Measurements from ENCODE around the gene FREM3.

Gene FREM3

DNA sequence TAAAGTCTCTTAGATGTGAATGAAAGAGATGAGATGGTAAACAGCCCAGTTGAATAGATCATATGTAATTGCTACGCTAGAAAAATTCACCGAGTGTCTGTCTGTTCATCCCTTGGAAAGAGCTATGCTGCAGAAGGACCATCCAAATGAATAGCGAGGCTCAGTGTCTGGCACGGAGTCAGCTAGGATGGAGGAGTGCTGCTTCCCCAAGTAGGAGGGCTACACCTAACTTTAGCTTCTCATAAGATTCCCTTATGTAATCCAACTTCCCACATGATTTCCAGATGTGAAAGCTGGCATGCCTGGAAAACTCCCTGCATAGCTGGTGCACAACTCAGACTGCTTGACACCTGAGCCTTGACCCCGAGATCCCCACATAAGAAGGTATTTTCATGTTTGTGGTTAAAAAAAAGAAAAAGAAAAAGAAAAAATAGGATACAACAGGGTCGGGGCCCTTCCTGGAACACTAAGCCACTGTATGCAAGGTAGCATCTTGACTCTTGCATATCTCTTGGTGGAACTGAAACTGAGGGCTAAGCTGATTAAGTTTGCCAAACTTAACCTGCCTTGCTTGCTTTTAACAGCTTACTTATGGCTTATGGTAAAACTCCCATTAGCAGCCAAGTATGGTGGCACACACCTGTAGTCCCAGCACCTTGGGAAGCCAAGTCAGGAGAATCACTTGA lies 82.3 kb downstream of the FREM3 start:
- Histone ChIP-seq H3K36me3 (ENCODE audit: control insufficient read depth, low read depth, low read length) (no peaks in the 10 kb centered on the region), H3K27me3 (ENCODE audit: control insufficient read depth, insufficient read depth, low read length) (no peaks in the 10 kb centered on the region)

DNA sequence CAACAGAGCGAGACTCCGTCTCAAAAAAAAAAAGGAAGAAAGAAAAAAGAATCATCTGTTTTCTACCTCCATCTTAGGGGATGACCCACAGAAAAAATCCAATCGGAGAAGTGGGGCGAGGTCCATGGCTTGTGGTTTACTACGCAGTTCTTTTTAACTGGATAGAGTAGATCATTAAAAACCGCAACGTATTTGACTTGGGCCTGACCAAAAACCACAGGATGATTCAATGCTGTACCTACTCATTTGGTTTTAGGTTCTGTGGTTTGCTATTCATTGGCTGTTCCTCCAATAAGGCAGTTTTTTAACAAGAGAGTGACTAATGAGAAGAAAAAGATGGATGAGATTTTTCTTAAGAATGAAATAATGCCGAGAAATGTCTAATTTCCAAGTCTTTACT lies 83.7 kb downstream of the FREM3 start:
- Histone ChIP-seq H3K9ac (ENCODE audit: low read length) (no peak overlapping the region), H3K27ac (ENCODE audit: low read length) (no peak overlapping the region), H3K36me3 (ENCODE audit: control insufficient read depth, low read depth, low read length) (no peaks in the 10 kb centered on the region), H3K27me3 (ENCODE audit: control insufficient read depth, insufficient read depth, low read length) (no peaks in the 10 kb centered on the region), H3K4me1 (ENCODE audit: control insufficient read depth, low read depth, low read length) (no peaks in the 10 kb centered on the region), H3K4me3 (ENCODE audit: low read length) (no peak overlapping the region), H3K9me3 (ENCODE audit: control insufficient read depth, low read depth, low read length) (no peaks in the 10 kb centered on the region)

More for the DNA sequence above, 82.3 kb downstream of the FREM3 start:
- no peak overlapping the region for H3K9ac ChIP-seq (ENCODE audit: low read length)
- no peaks in the 10 kb centered on the region for H3K4me1 ChIP-seq (ENCODE audit: control insufficient read depth, low read depth, low read length)
- H3K27ac ChIP-seq (ENCODE audit: low read length), result no peak overlapping the region
- no peak overlapping the region for H3K4me3 ChIP-seq (ENCODE audit: low read length)
- H3K9me3 ChIP-seq (ENCODE audit: control insufficient read depth, low read depth, low read length), result no peaks in the 10 kb centered on the region

DNA sequence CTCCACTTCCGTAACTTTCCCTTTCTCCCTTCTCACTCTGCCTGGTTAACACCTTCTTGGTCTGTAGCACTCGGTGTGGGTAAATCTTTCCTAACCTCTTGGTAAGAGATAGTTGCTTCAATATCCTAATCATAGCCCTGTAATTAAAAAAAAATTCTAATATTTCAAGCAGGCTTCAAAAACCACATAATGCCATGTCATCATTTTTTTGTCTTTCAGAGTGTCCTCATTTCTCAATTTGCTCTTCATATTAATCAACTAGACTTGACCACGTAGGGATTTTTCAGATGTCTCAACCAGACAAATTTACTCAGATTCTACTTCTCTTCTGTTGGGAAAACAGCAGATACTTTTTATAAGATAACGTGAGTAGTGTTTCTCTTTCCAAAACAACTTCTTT lies 91.0 kb downstream of the FREM3 start:
- no peaks in the 10 kb centered on the region for H3K9me3 ChIP-seq (ENCODE audit: control insufficient read depth, low read depth, low read length)
- H3K9ac ChIP-seq (ENCODE audit: low read length), result no peak overlapping the region
- no peak overlapping the region for H3K27ac ChIP-seq (ENCODE audit: low read length)
- no peak overlapping the region for H3K4me3 ChIP-seq (ENCODE audit: low read length)
- no peaks in the 10 kb centered on the region for H3K4me1 ChIP-seq (ENCODE audit: control insufficient read depth, low read depth, low read length)
- no peaks in the 10 kb centered on the region for H3K36me3 ChIP-seq (ENCODE audit: control insufficient read depth, low read depth, low read length)
- H3K27me3 ChIP-seq (ENCODE audit: control insufficient read depth, insufficient read depth, low read length), result no peaks in the 10 kb centered on the region

DNA sequence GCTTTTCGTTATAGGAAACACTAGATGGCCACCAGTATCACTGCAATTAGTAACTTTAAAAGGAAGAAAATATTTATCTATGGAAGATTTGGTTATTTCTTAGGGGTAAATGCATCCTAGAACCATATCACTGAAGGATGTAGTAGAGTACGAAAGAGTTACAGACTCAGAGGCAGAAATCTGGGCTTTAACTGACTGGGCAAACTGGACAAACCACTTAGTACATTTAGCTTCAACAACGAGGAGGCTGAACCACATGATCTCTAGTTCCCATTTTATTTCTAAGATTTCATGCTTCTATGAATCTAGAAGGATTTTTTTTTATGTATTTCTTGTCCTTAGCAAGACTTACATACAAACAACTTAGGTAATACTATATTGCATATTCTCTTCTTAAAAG lies 94.0 kb downstream of the FREM3 start:
- no peaks in the 10 kb centered on the region for H3K4me1 ChIP-seq (ENCODE audit: control insufficient read depth, low read depth, low read length)

DNA sequence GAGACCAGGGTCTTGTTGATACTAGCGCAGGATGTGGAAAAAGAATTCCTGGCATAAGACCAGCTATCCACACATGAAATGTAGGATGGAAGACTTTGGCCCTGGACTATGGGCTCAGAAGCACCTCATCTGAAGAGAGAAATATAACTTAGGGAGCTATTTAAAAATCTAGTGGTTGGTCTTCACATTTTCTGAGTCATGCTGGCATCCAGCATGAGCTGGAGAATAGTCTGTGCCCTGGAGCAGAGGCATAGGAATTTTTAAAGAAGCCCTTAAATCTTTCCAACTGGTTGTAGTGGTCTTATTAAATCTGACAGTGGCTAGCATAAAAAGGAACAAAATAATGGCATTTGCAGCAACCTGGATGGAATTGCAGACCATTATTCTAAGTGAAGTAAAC lies 100.6 kb downstream of the FREM3 start:
- Histone ChIP-seq H3K9ac (ENCODE audit: low read length) (no peak overlapping the region), H3K4me1 (ENCODE audit: control insufficient read depth, low read depth, low read length) (no peaks in the 10 kb centered on the region), H3K36me3 (ENCODE audit: control insufficient read depth, low read depth, low read length) (no peaks in the 10 kb centered on the region), H3K9me3 (ENCODE audit: control insufficient read depth, low read depth, low read length) (no peaks in the 10 kb centered on the region), H3K27me3 (ENCODE audit: control insufficient read depth, insufficient read depth, low read length) (no peaks in the 10 kb centered on the region), H3K27ac (ENCODE audit: low read length) (no peak overlapping the region), H3K4me3 (ENCODE audit: low read length) (no peak overlapping the region)

More for the DNA sequence above, 94.0 kb downstream of the FREM3 start:
- Histone ChIP-seq H3K27ac (ENCODE audit: low read length) (no peak overlapping the region), H3K4me3 (ENCODE audit: low read length) (no peak overlapping the region), H3K27me3 (ENCODE audit: control insufficient read depth, insufficient read depth, low read length) (no peaks in the 10 kb centered on the region), H3K36me3 (ENCODE audit: control insufficient read depth, low read depth, low read length) (no peaks in the 10 kb centered on the region), H3K9ac (ENCODE audit: low read length) (no peak overlapping the region), H3K9me3 (ENCODE audit: control insufficient read depth, low read depth, low read length) (no peaks in the 10 kb centered on the region)

DNA sequence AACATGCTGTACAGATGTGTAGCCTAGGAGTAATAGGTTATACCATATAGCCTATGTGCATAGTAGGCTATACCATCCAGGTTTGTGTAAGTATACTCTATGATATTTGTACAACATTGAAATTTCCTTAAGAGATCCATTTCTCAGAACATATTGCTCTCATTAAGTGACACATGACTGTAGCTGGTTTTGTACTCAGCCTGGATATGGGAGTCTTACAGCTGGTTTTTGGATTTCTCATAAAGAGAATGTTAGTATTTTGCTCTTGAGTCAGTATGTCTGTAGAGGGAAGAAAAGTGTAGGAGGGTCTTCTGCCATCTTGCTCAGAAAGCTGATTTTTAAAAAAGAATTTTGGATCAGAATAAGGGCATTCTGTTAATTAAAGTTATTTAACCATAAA lies 101.7 kb downstream of the FREM3 start:
- Histone ChIP-seq H3K4me1 (ENCODE audit: control insufficient read depth, low read depth, low read length) (no peaks in the 10 kb centered on the region), H3K9ac (ENCODE audit: low read length) (no peak overlapping the region), H3K27me3 (ENCODE audit: control insufficient read depth, insufficient read depth, low read length) (no peaks in the 10 kb centered on the region), H3K9me3 (ENCODE audit: control insufficient read depth, low read depth, low read length) (no peaks in the 10 kb centered on the region), H3K36me3 (ENCODE audit: control insufficient read depth, low read depth, low read length) (no peaks in the 10 kb centered on the region), H3K27ac (ENCODE audit: low read length) (no peak overlapping the region), H3K4me3 (ENCODE audit: low read length) (no peak overlapping the region)

DNA sequence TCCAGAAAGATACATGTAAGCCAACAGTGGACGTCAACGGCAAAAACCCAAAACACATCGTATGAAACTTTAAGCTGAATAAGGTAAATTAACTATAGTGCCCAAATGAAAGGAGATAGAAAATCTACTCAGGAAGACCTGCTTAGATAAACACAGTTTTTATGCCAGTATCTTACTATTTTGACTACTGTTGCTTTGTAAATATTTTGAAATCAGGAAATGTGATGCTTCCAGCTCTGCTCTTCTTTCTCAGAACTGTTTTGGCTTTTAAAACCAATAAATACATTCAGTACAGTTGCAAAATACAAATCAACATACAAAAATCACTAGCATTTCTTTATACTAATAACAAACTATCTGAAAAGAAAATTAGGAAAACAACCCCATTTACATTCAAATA lies 103.2 kb downstream of the FREM3 start:
- Histone ChIP-seq H3K27ac (ENCODE audit: low read length) (no peak overlapping the region), H3K4me3 (ENCODE audit: low read length) (no peak overlapping the region), H3K36me3 (ENCODE audit: control insufficient read depth, low read depth, low read length) (no peaks in the 10 kb centered on the region), H3K9ac (ENCODE audit: low read length) (no peak overlapping the region), H3K4me1 (ENCODE audit: control insufficient read depth, low read depth, low read length) (no peaks in the 10 kb centered on the region), H3K27me3 (ENCODE audit: control insufficient read depth, insufficient read depth, low read length) (no peaks in the 10 kb centered on the region), H3K9me3 (ENCODE audit: control insufficient read depth, low read depth, low read length) (no peaks in the 10 kb centered on the region)

DNA sequence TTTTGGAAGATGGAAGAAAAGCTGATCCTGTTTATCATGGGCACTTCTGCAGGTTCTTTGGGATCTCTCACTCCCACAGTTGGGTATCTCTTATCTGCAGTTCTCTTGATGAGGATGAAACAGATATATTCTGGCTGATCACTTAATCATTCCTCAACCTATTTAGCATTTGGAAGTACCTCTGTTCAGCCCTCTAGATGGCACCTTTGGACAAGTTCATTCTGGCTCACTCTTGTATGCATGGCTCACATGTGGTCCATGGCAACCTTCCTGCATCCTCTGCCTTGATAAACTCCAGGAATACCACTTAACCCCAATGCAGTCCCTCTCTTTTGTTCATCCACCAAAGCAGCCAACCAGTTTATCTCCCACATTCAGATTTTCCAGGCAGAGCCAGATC lies 112.8 kb downstream of the FREM3 start:
- H3K9me3 ChIP-seq (ENCODE audit: control insufficient read depth, low read depth, low read length), result no peaks in the 10 kb centered on the region

DNA sequence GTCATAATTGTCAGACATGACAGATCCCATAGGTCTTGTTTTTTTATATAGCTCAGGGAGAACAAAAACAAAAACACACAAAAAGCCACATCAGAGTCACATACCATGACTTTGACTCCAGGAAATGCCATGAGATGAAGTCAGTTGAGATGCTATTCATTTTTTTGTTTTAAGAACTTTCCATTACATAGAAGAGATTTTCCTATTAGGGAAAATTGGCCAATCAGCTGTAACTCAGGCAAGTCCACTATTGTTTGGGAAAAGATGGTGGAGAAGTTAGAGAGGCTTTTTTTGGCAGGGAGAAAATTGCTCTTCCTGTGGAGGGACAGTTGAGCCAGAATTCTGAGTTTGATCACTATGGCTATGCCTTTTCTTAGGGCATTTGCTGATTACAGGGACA lies 114.4 kb downstream of the FREM3 start:
- Histone ChIP-seq H3K27me3 (ENCODE audit: control insufficient read depth, insufficient read depth, low read length) (no peaks in the 10 kb centered on the region), H3K4me1 (ENCODE audit: control insufficient read depth, low read depth, low read length) (no peaks in the 10 kb centered on the region), H3K27ac (ENCODE audit: low read length) (no peak overlapping the region), H3K4me3 (ENCODE audit: low read length) (no peak overlapping the region), H3K9me3 (ENCODE audit: control insufficient read depth, low read depth, low read length) (no peaks in the 10 kb centered on the region), H3K36me3 (ENCODE audit: control insufficient read depth, low read depth, low read length) (no peaks in the 10 kb centered on the region), H3K9ac (ENCODE audit: low read length) (no peak overlapping the region)

More for the DNA sequence above, 112.8 kb downstream of the FREM3 start:
- Histone ChIP-seq H3K4me3 (ENCODE audit: low read length) (no peak overlapping the region), H3K9ac (ENCODE audit: low read length) (no peak overlapping the region), H3K27me3 (ENCODE audit: control insufficient read depth, insufficient read depth, low read length) (no peaks in the 10 kb centered on the region), H3K4me1 (ENCODE audit: control insufficient read depth, low read depth, low read length) (no peaks in the 10 kb centered on the region), H3K36me3 (ENCODE audit: control insufficient read depth, low read depth, low read length) (no peaks in the 10 kb centered on the region), H3K27ac (ENCODE audit: low read length) (no peak overlapping the region)

DNA sequence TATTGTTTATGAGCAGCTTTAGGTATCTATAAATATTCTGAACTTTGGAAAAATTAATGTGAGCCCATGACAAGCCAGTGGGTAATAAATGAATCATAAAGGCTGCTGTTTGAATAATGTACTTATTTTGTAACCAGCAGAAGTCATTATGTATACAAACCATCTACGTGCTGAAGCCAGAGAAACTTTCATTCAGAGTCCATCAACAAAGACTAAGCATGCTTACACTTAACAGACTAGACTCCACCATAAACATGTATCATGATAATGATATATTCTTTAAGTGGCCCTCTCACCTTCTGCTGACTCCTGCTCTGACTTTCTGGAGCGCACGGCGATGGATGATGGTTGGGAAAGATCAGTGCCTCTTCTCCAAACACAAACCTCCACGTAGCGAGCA lies 114.9 kb downstream of the FREM3 start:
- no peak overlapping the region for H3K27ac ChIP-seq (ENCODE audit: low read length)

DNA sequence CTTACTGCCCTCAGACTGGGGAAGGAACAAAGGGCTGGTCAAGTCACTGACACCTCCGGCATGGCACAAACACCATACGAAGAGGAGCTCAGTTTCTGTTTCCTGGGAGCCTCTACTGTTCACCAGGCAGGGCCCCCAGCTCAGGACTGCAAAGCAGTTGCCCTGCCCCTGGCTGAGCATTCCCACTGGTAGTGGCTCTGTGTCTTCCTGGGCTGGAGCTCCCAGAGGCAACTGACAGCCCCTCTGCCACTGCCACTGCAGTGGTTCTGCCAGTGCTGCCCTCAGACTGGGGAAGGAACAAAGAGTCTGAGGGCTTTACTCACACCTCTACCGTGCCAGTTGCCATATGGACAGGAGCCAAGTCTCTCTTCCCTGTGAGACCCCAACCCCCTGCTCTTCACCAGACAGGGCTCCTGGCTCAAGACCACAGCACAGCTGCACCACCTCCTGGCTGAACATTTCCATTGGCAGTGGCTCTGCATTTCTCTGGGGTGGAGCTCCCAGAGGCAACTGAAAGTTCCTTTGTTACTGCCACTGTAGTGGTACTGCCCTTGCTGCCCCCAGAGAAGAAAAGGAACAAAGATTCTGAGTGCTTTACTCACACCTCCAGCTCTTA lies 119.0 kb downstream of the FREM3 start:
- H3K9ac ChIP-seq (ENCODE audit: low read length), result no peak overlapping the region
- H3K27me3 ChIP-seq (ENCODE audit: control insufficient read depth, insufficient read depth, low read length), result no peaks in the 10 kb centered on the region
- H3K9me3 ChIP-seq (ENCODE audit: control insufficient read depth, low read depth, low read length), result no peaks in the 10 kb centered on the region
- H3K4me3 ChIP-seq (ENCODE audit: low read length), result no peak overlapping the region
- H3K36me3 ChIP-seq (ENCODE audit: control insufficient read depth, low read depth, low read length), result no peaks in the 10 kb centered on the region
- no peaks in the 10 kb centered on the region for H3K4me1 ChIP-seq (ENCODE audit: control insufficient read depth, low read depth, low read length)
- no peak overlapping the region for H3K27ac ChIP-seq (ENCODE audit: low read length)

More for the DNA sequence above, 114.9 kb downstream of the FREM3 start:
- H3K27me3 ChIP-seq (ENCODE audit: control insufficient read depth, insufficient read depth, low read length), result no peaks in the 10 kb centered on the region
- H3K9me3 ChIP-seq (ENCODE audit: control insufficient read depth, low read depth, low read length), result no peaks in the 10 kb centered on the region
- H3K9ac ChIP-seq (ENCODE audit: low read length), result no peak overlapping the region
- H3K36me3 ChIP-seq (ENCODE audit: control insufficient read depth, low read depth, low read length), result no peaks in the 10 kb centered on the region
- no peaks in the 10 kb centered on the region for H3K4me1 ChIP-seq (ENCODE audit: control insufficient read depth, low read depth, low read length)
- H3K4me3 ChIP-seq (ENCODE audit: low read length), result no peak overlapping the region

DNA sequence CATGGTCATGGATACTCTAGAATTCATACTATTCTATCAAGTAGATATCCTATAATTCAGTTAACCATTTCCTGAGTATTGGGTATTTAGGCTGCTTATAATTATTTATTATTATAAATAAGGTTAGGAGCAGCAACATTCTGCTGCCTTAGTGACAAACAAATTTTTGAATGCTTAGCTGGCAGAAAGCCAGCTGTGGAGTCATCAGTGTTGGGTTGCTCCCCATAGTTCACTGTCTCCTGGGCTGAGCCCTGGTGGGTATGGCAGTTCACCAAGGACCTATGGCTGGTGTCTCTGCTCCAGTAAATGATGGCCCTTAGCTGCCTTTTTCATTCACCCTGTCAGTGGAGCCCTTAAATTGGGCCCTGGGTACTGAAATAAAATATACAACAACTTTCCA lies 125.1 kb downstream of the FREM3 start:
- Histone ChIP-seq H3K9ac (ENCODE audit: low read length) (no peak overlapping the region), H3K27me3 (ENCODE audit: control insufficient read depth, insufficient read depth, low read length) (no peaks in the 10 kb centered on the region), H3K36me3 (ENCODE audit: control insufficient read depth, low read depth, low read length) (no peaks in the 10 kb centered on the region), H3K27ac (ENCODE audit: low read length) (no peak overlapping the region), H3K4me1 (ENCODE audit: control insufficient read depth, low read depth, low read length) (no peaks in the 10 kb centered on the region), H3K4me3 (ENCODE audit: low read length) (no peak overlapping the region), H3K9me3 (ENCODE audit: control insufficient read depth, low read depth, low read length) (no peaks in the 10 kb centered on the region)

Measured in iPS-18a (cell line).